A549 (cell line): ENCODE data around the gene C9orf152.
"Not testable (repeated sequence)": the region's sequence is repeated elsewhere in the genome, so short reads cannot be mapped to it uniquely, and the experiment has no call there.

Experiments used
- CTCF ChIP-seq: fragments of >200 bp; sonication (Bioruptor Twin); formaldehyde crosslinking; IDR thresholded peaks from 3 replicates; pipeline ENCODE4 v1.5.1; 2016
- KDM5A ChIP-seq: fragments of 200-600 bp; sonication (generic); IDR thresholded peaks from 2 replicates; pipeline ENCODE4 v1.6.1; 2016; ENCODE audit warnings: antibody characterized with exemption, mild to moderate bottlenecking
- MAZ ChIP-seq: fragments of 150-350 bp; IDR thresholded peaks from 2 replicates; pipeline ENCODE4 v1.6.1; 2014; ENCODE audit warnings: antibody characterized with exemption, low read depth, low read length, borderline replicate concordance

- TF ChIP-seq CTCF, KDM5A, MAZ: not testable (repeated sequence)
Measured at GRCh38 chr9:110196084-110196499, 11.9 kb downstream of the C9orf152 start.
